Measurements from ENCODE around the gene TRIM7.

The TRIM7 gene

GRCh38 chr5:181169459-181170236 lies 35.3 kb downstream of the TRIM7 start:
- peak; percentile 58 for DNase-seq

GRCh38 chr5:181168595-181169118 lies 36.3 kb downstream of the TRIM7 start:
- no peak for DNase-seq

- no peak for DNase-seq
These were observed 37.0 kb downstream of the TRIM7 start for GRCh38 chr5:181167814-181168488.

GRCh38 chr5:181166812-181167733 lies 37.9 kb downstream of the TRIM7 start:
- no peak for DNase-seq

- no peak for DNase-seq
These were observed 40.7 kb downstream of the TRIM7 start for GRCh38 chr5:181164076-181164952.

- DNase-seq: no peak
These were observed 41.4 kb downstream of the TRIM7 start for GRCh38 chr5:181163487-181164075.

- DNase-seq: no peak
These were observed 43.3 kb downstream of the TRIM7 start for GRCh38 chr5:181161534-181162175.

GRCh38 chr5:181160755-181161533 lies 44.1 kb downstream of the TRIM7 start:
- DNase-seq: peak; percentile 51

- peak; percentile 73 for DNase-seq
These were observed 44.7 kb downstream of the TRIM7 start for GRCh38 chr5:181160152-181160754.

- DNase-seq: peak; percentile 93
These were observed 45.5 kb downstream of the TRIM7 start for GRCh38 chr5:181159286-181160151.

GRCh38 chr5:181158869-181159268 lies 46.1 kb downstream of the TRIM7 start:
- no peak for DNase-seq

- DNase-seq: no peak
These were observed 48.2 kb downstream of the TRIM7 start for GRCh38 chr5:181156758-181157157.

- DNase-seq: no peak
These were observed 51.2 kb downstream of the TRIM7 start for GRCh38 chr5:181153814-181154213.

- no peak for DNase-seq
These were observed 52.6 kb downstream of the TRIM7 start for GRCh38 chr5:181152406-181152805.

GRCh38 chr5:181151146-181151545 lies 53.9 kb downstream of the TRIM7 start:
- no peak for DNase-seq

GRCh38 chr5:181149806-181150733 lies 54.9 kb downstream of the TRIM7 start:
- no peak for DNase-seq

GRCh38 chr5:181149355-181149754 lies 55.6 kb downstream of the TRIM7 start:
- DNase-seq: no peak

Data from activated CD8-positive, alpha-beta memory T cell treated with anti-CD3 and anti-CD28 coated beads, Interleukin-2, amount 50 U/mL, for 4 hours (primary cell).